Stimulated activated CD8-positive, alpha-beta memory T cell treated with anti-CD3 and anti-CD28 coated beads, Interleukin-7, amount 100 ng/mL, for 4 hours (primary cell): ENCODE measurements around the gene NEB.

Experiments used
- DNase-seq, 2 donors: peaks; one replicate each; pipeline ENCODE4 v3.0.0-alpha.2; 2020; ENCODE audit warnings: low read depth in 2 of 2

NEB gene

GRCh38 chr2:151556121-151556520, 178.2 kb downstream of the NEB start:
- no peak for DNase-seq

GRCh38 chr2:151552287-151552686, 182.0 kb downstream of the NEB start:
- DNase-seq: no peak

DNA sequence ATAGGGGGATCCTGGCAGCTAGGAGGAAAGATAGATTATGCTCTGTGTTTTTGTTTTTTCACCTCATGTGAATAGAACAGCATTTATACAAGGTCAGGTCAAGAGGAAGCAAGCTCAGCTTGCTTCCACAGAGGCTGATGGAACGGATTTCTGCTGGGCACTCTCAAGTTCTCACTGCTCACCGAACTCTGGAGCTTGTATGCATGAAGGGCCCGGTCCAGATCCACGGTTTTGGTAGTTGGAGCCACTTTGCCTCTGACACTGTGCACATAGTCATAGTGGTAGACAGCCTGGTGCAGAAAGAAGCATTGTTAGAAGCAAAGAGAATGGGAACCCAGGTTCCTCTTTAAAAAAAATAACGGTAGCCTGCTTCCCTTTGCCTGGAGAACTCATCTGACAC, 182.7 kb downstream of the NEB start:
- DNase-seq: no peak

GRCh38 chr2:151549191-151549590, 185.1 kb downstream of the NEB start:
- no peak for DNase-seq

DNA sequence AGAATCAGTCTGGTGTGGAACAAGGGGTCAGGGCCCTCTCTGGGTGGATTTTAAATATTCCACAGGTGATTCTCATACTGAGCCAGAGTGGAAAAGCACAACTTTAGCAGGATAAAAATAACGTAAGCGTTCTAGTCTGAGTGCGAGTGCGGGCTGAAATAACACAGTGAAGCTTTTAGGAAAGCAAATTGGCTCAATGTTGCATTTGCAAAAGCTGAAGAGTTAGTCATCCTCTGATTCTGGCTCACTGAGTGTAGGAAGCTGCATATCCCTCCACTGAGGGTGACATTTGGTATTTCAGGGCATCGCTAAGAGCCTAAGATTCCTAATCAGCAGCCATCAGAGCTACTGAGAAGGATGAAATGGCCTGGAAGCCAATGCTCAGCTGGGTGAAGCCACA, 189.8 kb downstream of the NEB start:
- no peak for DNase-seq

GRCh38 chr2:151543876-151544275, 190.4 kb downstream of the NEB start:
- no peak for DNase-seq

DNA sequence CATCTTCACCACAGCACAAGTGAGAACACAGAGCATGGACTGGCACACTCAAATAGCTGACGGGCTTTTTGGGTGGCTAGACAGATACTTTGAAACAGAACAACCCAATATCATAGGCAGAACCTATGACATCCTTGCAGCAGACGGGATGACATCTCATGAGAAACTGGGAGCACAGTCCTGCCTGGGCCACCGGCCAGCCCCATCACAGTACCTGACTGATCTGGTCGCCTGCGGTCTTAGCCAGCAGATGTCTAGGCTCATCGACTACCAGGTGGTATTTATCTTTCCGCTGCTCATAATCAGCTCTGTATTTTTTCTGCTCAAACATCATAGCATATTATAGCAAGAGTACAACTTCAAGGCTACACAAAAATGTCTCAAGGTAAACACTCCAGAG, 200.3 kb downstream of the NEB start:
- no peak for DNase-seq

- no peak for DNase-seq
Measured at GRCh38 chr2:151533127-151533526, 201.1 kb downstream of the NEB start.

- DNase-seq: no peak
Measured at GRCh38 chr2:151526572-151527090, 207.6 kb downstream of the NEB start.

GRCh38 chr2:151525821-151526373, 208.4 kb downstream of the NEB start:
- no peak for DNase-seq

GRCh38 chr2:151523850-151524249, 210.4 kb downstream of the NEB start:
- no peak for DNase-seq

- no peak for DNase-seq
Measured at GRCh38 chr2:151522556-151522955, 211.7 kb downstream of the NEB start.

- DNase-seq: no peak
Measured at GRCh38 chr2:151520976-151521375, 213.3 kb downstream of the NEB start.

DNA sequence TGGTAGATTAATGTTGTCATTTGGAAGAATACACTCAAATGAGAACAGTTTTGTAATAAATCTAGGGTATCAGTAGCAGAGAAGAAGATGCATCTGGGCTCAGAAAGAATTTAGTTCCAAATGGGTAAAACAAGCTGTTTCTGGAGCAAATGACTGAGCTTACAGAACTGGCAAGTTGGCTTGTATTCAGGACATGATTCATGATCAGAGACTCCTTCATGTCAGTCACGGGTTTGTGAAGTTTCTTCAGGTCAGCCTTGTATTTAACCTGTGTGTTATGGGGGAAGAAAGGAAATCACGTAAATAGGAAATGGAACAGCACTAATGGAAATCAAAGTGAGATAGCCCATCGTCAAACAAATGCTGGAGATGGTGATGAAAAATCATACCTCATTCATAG, 215.5 kb downstream of the NEB start:
- no peak for DNase-seq

- DNase-seq: no peak
Measured at GRCh38 chr2:151508519-151508918, 225.8 kb downstream of the NEB start.

DNA sequence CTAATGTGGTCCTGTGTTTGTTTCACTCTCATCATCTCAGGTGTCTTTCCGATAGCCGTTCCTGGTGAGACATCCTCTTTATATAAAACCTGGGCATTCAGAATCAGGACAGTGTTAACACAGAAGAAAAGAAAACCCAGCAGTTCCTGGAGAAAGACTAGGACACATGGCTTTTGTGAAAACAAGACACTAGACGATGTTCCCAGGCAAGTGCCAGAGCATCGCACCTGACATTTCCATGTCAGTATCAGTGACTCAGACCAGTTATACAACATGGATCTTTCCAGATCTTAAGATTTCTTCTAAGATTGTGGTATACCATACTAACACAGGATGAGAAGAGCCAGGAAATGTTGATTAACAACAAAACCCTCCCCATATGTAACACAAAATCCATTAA, 228.1 kb downstream of the NEB start:
- DNase-seq: no peak

DNA sequence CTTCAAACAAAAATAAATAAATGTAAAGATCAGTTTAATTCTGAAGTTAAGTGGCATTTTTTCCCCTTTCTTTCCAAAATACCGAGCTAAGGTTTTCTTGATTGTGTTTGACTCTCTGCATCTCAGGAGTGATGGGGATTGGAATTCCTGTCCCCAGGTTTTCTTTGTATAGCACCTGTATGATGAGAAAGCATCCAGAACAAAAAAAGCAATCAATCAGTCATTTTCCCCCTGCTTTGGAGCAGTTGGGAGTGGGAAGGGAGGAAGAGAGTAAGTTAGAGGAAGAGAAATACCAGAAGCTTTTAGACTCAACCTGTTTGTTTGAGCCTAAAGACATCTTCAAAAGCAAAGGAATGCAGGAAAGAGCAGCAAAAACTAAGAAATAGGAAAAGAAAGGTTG, 236.1 kb downstream of the NEB start:
- DNase-seq: no peak

- DNase-seq: no peak
Measured at GRCh38 chr2:151491496-151491895, 242.8 kb downstream of the NEB start.

DNA sequence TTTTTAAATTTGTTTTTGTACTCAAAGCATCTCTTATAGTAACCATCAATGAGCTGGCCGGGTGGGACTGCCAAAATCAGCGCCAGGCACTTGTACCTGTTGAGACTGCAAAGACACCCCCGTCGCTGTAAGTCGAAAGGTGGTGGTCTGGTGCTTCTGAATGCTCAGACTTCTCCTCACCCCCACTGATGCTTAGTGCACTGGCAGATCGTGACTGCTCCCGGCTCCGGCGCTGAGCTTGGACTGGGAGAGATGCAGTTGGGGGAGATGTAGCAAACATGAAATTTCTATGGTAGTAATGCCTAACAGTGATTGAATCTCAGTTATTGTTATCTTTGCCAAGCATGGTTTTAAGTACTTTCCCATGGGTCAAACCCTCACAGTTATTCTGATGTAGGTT, 244.0 kb downstream of the NEB start:
- DNase-seq: no peak

DNA sequence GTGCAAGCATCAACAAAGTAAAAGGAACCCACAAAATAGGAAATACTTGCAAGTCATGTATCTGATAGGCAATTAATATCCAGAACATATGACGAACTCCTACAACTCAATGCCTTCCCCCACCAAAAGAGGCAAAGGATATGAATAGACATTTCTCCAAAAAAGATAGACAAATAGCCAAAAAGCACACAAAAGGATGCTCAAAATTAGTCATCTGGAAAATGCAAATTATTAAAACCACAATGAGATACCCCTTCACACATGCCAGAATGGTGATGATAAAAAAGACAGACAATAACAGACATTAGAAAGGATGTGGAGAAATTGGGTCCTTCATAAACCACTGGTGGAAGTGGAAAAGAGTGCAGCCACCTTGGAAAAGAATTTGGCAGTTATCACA, 248.2 kb downstream of the NEB start:
- no peak for DNase-seq

DNA sequence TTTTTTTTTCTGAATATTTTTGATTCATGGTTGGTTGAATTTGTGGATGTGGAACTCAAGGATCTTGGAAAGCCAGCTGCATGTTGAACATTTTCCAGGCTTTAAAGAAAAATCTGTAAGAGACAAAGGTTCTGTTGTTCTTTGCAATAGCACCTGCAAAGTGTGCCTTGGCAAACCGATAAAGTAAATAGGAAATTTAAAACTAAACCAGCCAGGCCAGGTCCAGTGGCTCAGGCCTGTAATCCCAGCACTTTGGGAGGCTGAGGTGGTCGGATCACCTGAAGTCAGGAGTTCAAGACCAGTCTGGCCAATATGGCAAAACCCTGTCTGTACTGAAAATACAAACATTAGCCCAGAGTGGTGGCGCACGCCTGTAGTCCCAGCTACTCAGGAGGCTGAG, 250.2 kb downstream of the NEB start:
- no peak for DNase-seq

DNA sequence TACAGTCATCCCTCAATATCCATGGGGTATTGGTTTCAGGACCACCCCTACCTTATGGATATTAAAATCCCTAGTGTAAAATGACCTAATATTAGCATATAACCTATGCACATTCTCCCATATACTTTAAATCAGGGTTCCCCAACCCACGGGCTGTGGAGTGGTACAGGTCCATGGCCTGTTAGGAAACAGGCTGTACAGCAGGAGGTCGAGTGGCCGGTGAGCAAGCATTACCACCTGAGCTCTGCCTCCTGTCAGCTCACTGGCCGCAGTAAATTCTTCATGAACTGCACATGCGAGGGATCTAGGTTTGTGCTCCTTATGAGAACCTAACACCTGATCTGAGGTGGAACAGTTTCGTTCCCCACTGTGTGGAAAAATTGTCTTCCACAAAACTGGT, 250.7 kb downstream of the NEB start:
- DNase-seq: no peak

DNA sequence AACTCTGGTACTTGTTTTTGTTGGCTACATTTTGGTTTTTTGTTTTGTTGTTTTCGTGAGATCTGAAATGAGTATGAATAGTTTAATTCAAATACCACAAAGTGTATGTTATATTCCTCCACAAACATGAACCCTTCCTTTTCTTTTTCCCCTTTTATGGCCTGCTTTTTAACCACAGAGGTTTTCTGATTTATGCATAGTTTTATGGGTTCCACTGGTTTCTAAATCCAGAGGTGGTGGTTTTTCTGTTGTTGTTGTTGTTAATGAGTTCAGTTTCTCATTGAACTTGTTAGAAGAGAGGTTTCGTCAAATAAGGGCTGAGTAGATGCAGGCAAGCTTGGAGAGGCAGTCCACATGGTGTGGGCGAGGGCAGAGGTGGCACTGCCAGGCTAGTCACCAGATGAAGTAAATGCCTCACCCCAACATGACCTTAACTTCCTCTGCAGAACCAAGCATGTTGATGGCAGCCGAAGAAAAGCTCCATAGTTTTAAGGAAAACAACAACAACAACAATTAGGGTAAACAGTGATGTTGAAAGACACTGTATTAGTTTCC, 252.0 kb downstream of the NEB start:
- DNase-seq: no peak

DNA sequence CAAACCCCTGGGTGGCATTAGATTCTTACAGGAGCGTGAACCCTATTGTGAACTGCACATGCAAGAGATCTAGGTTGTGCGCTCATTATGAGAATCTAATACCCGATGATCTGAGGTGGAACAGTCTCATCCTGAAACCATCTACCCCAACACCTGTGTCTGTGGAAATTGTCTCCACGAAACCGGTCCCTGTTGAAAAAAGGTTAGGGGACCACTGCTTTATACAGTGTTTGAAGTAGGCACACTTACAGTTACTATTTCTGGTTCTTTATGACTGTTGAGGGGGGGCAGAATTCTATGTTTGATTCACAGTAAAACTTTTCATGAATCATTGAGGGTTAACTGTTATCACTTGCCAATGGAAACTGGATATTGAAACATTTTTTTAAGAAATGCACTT, 252.5 kb downstream of the NEB start:
- no peak for DNase-seq
